Right forelimb (tissue), 1 donor: ENCODE results near the gene QSOX1.
"Not testable (repeated sequence)": the region's sequence is repeated elsewhere in the genome, so short reads cannot be mapped to it uniquely, and the experiment has no call there.

ENCODE experiments used
- DNase-seq: peaks from one replicate; pipeline ENCODE4 v3.0.0-alpha.2; 2018

Gene QSOX1

DNA sequence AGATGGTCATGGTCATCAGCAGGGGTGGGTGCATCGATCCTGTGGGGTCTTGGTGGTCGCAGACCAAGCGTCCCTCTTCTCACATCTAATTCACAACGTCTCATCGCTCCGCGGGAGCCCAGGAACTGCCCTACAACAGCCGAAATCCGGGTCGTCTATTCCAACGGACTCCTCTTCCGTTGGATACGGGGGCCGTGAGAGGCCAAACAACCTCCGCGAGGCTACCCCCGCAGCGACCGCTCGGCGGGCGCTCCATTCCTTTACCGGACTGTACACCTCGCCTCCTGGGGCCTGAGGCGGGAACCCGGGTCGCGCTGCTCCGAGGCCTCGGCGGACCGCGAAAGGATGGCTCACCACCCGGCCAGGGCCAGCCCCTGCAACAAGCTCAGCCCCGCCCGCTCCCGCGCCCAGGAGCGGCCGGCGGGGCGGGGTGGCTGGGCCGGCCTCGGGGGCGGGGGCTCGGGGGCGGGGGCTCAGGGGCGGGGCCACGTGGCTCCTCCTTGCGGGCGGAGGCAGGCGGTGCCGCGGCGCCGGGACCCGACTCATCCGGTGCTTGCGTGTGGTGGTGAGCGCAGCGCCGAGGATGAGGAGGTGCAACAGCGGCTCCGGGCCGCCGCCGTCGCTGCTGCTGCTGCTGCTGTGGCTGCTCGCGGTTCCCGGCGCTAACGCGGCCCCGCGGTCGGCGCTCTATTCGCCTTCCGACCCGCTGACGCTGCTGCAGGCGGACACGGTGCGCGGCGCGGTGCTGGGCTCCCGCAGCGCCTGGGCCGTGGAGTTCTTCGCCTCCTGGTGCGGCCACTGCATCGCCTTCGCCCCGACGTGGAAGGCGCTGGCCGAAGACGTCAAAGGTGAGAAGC is at the start of gene QSOX1:
Gene QSOX1 (plus strand): TSS at position 545 of the 857 bp plus-strand sequence. CDS start 39 bp downstream, at position 584.
- peak; percentile 96 for DNase-seq

DNA sequence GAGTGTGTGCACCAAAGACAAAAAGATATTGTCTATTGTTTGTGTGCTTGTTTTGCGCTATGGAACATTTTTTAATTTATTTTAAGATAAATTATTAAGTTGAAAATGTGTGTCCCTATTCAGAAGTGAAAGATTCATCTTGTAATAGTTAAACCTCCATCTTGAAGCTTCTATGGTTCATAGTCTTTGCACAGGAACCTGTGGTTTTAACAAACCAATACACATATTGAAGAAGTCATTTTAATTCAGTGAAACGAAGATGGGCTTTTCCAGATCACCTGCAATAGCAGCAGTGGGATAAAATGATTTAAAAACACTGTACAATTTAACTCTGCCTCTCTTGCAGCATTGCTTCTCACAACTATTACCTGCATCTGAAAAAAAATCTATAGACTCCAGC is 42.6 kb upstream of the QSOX1 start:
- no peak for DNase-seq

DNA sequence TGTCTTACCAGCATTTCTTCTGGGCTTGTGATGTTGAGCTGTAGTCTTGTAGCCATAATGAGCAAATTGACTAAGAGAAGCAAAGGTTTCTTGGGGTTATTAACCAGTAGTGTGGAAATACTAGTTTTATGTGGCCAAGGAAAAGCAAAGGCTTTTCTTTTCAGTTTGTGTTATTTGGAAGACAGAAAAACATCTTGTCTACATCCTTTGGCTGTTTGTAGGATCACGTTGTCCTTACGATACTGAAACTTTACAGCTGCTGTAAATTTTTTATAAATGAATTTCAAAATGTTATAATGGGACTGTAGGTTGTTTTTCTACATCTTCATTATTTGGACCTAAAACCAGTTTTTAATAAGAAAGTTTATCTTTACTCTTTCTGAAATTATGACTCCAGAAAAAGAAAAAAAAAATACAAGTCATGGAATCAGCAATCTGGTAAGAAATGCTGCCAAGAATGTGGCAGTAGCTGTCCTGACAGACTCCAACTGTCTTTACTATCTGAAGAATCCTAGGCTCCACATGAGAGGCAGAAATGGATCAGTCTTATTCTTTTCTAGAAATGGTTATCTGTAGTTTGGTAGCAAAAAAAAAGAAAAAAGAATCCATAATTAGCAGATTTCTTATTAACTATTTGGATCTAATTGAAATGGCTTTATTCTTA is 41.6 kb upstream of the QSOX1 start:
- DNase-seq, result no peak

DNA sequence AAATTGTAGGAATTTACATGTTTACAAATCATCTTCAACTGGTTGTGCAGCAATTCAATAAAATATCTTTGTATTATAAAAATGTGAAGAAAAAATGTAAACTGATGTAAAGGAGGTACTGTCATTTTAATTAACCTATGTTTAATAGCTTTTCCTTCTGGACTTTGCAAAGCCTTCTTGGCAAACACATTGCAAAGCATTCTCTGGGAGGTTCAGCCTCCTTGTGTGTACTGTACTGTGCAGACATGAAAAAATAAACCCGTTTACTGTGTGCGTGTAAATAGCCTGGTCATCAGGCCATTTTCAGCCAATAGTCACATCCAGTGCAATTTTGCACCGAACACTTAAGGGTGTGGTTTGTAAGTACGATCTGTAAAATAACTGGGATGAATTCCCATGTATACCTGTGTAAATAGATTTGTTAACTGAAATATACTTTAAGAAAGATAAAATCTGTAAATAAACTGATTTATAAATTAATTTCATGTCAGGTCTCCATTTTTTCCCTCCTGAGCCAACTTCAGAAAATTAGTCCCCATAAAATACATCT is 40.2 kb upstream of the QSOX1 start:
- no peak for DNase-seq

DNA sequence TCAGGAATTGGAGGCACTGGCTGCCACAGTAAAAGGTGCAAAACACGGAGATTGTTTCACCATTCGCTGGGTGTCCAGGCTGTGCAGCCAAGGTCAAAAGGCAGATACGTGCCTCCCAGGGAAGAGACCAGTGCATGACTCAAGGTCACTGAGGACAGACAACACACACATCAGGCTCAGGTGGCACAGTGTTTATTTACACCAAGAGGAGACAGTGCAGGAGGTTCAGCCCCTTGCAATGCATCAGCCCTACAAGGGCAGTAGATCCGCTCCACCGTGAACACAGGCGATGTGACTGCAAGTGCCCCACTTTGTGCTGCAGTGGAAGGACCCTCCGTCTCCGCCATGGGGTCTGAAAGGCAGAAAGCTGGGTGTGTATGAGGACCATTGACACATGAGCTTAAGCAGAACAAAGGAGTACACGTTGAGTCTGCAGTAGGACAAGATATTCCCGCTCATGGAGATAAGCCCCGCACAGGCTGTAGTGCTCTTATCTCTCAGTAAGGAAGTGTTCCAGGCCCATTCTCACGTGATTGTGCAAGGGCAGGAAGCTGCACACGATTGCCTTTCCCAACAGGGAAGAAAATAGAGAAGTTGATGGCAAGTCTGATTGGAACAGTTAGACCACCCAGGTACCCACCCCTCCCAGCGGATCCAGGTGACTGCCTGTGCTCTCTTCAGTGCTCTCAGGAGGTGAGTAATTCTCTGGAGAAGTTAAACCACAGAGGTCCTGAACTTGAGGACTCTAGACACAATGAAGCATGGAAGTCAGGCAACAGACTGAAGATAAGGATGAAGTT is 37.5 kb upstream of the QSOX1 start:
- no peak for DNase-seq

- DNase-seq, result no peak
These were observed 36.9 kb upstream of the QSOX1 start for GRCh38 chr1:180117764-180118116.

- no peak for DNase-seq
These were observed 34.8 kb upstream of the QSOX1 start for GRCh38 chr1:180119837-180120236.

GRCh38 chr1:180123463-180123936 is 31.2 kb upstream of the QSOX1 start:
- no peak for DNase-seq

- DNase-seq, result no peak
These were observed 24.0 kb upstream of the QSOX1 start for GRCh38 chr1:180130651-180131050.

DNA sequence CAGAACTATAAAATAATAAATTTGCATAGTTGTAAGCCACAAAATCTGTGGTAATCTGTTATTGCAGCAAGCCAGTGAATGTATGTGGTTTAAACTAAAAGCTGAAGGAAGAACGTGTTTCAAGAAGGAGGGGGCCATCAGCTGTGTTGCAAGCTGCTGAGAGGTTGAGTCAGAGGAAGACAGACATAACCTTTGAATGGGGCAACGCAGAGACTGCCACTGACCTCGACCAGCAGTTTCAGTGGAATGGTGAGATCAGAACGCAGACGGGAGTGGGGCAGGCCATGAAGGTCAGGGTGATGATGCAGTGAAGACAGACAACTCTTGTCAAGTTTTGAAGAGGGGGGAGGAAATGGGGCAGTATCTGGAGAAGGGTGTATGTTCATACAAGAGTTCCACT is 23.2 kb upstream of the QSOX1 start:
- no peak for DNase-seq

DNA sequence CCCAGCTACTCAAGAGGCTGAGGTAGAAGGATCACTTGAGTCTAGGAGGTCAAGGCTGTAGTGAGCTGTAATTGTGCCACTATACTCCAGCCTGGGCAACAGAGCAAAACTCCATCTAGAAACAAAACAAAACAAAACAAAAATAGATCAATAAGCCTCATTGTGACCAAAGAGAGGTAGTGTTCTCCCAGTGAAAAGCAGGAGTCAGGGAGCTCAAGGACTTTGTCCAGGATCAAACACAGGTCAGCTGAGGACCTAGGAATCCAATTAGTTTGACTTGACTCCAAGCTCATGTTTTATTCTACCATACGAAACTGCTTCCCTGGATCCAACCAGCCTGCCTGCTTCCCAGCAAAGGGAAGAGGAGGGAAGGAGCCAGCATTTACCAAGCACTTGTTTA is 21.5 kb upstream of the QSOX1 start:
- no peak for DNase-seq

DNA sequence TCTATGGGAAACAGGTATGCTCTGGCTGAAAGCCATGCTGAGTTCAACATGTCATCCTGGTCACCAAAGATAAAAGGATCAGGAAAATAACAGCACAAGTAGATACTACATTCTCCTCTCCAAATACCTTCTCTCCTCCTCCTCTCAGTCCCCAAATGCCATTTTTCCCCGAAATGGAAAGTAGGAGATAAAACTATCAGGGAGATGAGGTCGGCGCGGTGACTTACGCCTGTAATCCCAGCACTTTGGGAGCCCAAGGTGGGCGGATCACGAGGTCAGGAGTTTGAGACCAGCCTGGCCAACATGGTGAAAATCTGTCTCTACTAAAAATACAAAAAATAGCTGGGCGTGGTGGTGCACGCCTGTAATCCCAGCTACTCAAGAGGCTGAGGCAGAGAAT is 21.0 kb upstream of the QSOX1 start:
- not testable (repeated sequence) for DNase-seq

DNA sequence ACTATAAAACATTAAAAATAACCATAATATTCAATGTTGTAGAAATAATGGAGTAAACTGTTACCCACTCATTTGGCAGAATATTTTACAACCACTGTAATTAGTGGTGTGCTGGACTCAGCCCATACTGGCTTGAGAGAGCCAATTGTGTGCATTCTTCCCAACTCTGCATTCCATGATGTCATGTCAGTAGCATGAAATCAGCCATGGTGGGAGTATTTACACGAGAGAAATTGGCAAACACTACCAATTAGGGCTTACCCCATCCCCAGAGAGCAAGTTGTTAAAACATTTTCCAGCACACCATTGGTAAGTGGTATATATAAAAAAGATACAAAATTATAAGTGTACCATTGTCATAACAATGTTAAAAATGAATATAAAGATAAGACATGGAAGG is 19.1 kb upstream of the QSOX1 start:
- DNase-seq, result no peak

GRCh38 chr1:180136331-180136967 is 18.2 kb upstream of the QSOX1 start:
- DNase-seq, result no peak

DNA sequence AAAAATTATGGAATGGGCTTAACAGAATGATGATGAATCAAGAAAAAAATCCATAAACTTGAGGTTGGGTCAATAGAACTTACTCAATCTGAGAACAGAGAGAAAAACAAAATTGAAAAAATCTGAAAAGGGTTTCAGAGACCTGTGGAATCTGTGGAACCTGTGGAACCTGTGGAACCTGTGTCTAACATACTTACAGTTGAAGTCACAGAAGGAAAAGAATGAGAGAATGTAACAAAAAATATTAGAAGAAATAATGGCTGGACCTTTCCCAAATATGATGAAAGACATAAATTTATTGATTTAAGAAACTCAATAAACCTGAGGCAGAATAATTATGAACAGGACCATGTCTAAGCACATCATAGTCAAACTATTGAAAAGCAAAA is 17.7 kb upstream of the QSOX1 start:
- DNase-seq, result no peak

DNA sequence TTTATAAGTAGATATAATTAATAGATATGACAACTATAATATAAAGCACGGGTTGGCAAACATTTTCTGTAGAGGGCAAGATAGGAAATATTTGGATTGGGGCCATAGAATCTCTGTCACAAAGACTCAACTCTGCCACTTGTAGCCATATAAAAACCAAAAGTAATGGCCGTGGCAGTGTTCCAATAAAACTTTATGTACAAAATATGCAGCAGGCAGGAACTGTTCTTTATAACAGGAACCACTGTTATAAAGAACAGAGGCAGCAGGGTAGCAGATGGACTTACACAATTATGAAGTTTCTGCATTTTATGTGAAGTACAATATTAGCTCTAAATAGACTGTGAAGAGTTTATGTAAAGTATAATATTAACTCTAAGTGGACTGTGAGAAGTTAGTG is 16.9 kb upstream of the QSOX1 start:
- no peak for DNase-seq

GRCh38 chr1:180141381-180141934 is 13.2 kb upstream of the QSOX1 start:
- no peak for DNase-seq

DNA sequence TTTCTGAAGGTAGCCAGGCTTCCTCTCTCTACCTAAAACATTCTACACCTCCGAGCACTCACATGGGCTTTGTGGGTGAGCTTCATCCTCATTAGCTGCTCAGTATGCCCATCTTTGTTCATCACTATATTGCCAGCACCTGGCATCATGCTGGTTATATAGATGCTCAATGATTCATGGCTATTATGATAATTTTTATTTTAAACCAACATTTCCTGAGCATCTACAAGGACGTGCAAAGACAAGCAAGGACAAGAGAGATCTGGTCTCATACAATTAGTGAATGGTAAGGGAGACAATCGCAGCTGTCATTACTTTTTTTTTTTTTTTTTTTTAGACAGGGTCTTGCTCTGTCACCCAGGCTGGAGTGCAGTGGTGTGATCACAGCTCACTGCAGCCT is 11.3 kb upstream of the QSOX1 start:
- no peak for DNase-seq

DNA sequence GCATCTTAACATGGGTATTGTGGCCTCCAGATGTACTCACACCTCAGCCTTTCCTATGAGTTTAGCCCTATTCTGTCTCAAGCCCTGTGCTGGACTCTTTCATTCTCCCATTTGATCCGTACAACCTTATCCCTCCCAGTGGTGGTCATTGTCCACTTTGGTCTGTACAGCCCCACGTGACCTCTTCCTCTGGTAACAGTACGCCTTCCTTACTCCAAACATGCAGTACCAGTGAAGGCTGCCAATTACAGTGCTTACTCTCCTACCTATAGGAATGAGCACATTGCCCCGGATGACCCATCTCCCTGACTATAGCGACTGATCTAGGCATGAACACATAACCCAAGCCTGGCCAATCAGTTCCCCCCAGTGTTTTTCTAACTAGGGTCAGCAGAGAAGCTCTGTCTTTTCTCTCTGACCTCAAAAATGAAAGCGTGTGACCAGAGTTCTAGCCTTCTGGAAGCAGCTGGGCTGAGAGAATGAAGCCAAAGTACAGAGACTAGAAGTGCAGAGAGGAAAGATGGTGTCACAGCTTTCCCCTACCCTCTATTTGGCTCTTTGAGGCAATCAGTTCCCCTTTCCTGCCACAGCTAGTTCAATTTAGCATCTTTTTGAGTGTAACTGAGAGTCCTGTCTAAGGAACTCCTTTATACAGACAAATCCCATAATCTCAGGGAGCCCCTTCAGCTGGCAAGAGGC is 9.9 kb upstream of the QSOX1 start:
- DNase-seq, result no peak

- no peak for DNase-seq
These were observed 9.2 kb upstream of the QSOX1 start for GRCh38 chr1:180145446-180145845.

GRCh38 chr1:180150982-180151381 is 3.7 kb upstream of the QSOX1 start:
- DNase-seq, result no peak

DNA sequence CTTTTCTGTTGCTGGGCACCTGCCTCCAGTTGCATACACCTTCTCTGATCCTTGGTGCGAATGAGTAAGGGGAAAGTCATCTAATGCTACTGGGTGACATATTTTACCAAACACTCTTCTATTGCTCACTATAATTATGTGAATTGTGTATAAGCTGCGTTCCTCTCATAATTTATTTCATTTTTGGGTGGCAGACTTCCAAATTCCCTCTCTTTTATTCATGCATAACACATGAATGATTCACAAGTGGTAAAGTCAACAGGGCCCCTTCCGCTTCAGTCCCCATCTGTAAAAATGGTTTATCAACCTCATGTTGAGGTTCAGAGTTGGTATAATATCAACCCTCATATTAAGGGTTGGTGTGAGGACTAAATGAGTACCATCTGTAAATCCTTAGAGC is 3.2 kb upstream of the QSOX1 start:
- no peak for DNase-seq
